Endothelial cell of umbilical vein (primary cell): ENCODE measurements around the gene GRK4. TPM values are rescaled to one million over a fixed set of nuclear protein-coding genes. Genes with fewer than 3 reads are reported as not detected.

ENCODE experiments used
- BruUV-seq: library from RNA; stranded (reverse); fragments of 400-500 nt; replicated peaks from 2 replicates; lab custom pipeline; 2021; lab: Mats Ljungman, UMichigan
- CTCF ChIA-PET: fragments of 300-600, 350-600 bp; sonication (Branson Sonifier 250); formaldehyde crosslinking; loops from one replicate; lab custom pipeline; 2021; ENCODE audit warnings: antibody characterized with exemption, inconsistent platforms; lab: Charles Lee
- POLR2A ChIA-PET: fragments of 300-600, 350-600 bp; sonication (Branson Sonifier 250); formaldehyde crosslinking; loops from one replicate; lab custom pipeline; 2021; ENCODE audit warnings: antibody characterized with exemption, inconsistent platforms; lab: Charles Lee
- DNase-seq: peaks from one replicate; pipeline ENCODE4 v3.0.0-alpha.2; 2011; ENCODE audit warnings: low read depth, low spot score
- FAIRE-seq: peaks from 2 replicates; lab custom pipeline; 2011; peaks lifted over from hg19 to GRCh38; lab: Jason Lieb, UNC
- H2AFZ ChIP-seq: 2 replicates; pipeline ENCODE4 v1.6.0; 2012; ENCODE audit warnings: low read depth, low read length, control low read depth, inconsistent platforms
- H3K27ac ChIP-seq: 2 replicates; pipeline ENCODE4 v1.5.1; 2011; ENCODE audit warnings: low read depth, mild to moderate bottlenecking, control low read depth, low read length, moderate library complexity; ENCODE audit not compliant: insufficient read depth
- H3K27me3 ChIP-seq, 2 experiments: 2 replicates each; pipeline versions ENCODE4 v1.6.0 to v1.6.1; 2011; ENCODE audit warnings: low read length in 2 of 2, mixed read lengths in 1 of 2; ENCODE audit not compliant: control insufficient read depth in 2 of 2, insufficient read depth in 2 of 2
- H3K36me3 ChIP-seq, 2 experiments: 2 replicates in 1 of 2; 3 replicates in 1 of 2; pipeline ENCODE4 v1.5.1; 2011; ENCODE audit warnings: low read length in 2 of 2, mild to moderate bottlenecking in 1 of 2, moderate library complexity in 1 of 2; ENCODE audit not compliant: control insufficient read depth in 2 of 2, insufficient read depth in 2 of 2; ENCODE audit errors: extremely low read depth in 1 of 2
- H3K4me1 ChIP-seq: 3 replicates; pipeline ENCODE4 v1.5.1; 2011; ENCODE audit warnings: mild to moderate bottlenecking, low read length; ENCODE audit not compliant: control insufficient read depth, insufficient read depth; ENCODE audit errors: extremely low read depth
- H3K4me2 ChIP-seq: 2 replicates; pipeline ENCODE4 v1.6.1; 2011; ENCODE audit warnings: low read length, control low read depth, mixed read lengths; ENCODE audit not compliant: insufficient read depth
- H3K4me3 ChIP-seq, 3 experiments: fragments of 200-600 bp in 1 of 3; sonication (generic), shearing (Covaris generic) in 1 of 3; replicated peaks in 1 of 3; 2 replicates each; pipeline ENCODE4 v1.5.1; 2011 to 2016; ENCODE audit warnings: control low read depth in 3 of 3, low read length in 3 of 3, mild to moderate bottlenecking in 2 of 3, inconsistent platforms in 1 of 3, low read depth in 1 of 3, moderate library complexity in 1 of 3; ENCODE audit not compliant: insufficient read depth in 1 of 3
- H3K79me2 ChIP-seq: 2 replicates; pipeline ENCODE4 v1.6.0; 2012; ENCODE audit warnings: low read length, inconsistent platforms; ENCODE audit not compliant: control insufficient read depth, insufficient read depth
- H3K9ac ChIP-seq: replicated peaks from 2 replicates; pipeline ENCODE3; 2011; ENCODE audit warnings: low read length, control low read depth; ENCODE audit not compliant: insufficient read depth; ENCODE audit errors: extremely low read depth
- H3K9me1 ChIP-seq: replicated peaks from 3 replicates; pipeline ENCODE4 v1.6.0; 2011; ENCODE audit warnings: mild to moderate bottlenecking, low read length; ENCODE audit not compliant: control insufficient read depth, insufficient read depth; ENCODE audit errors: extremely low read depth
- H3K9me3 ChIP-seq: replicated peaks from 2 replicates; pipeline ENCODE4 v1.5.1; 2012; ENCODE audit warnings: low read length, inconsistent platforms; ENCODE audit not compliant: control insufficient read depth, insufficient read depth
- H4K20me1 ChIP-seq: replicated peaks from 2 replicates; pipeline ENCODE3; 2011; ENCODE audit warnings: mild to moderate bottlenecking, low read length; ENCODE audit not compliant: control insufficient read depth, insufficient read depth; ENCODE audit errors: extremely low read depth
- CTCF ChIP-seq, 2 donors: IDR thresholded peaks; 1 replicate in 1 of 2; 2 replicates in 1 of 2; pipeline ENCODE4 v1.5.1; 2011; ENCODE audit warnings: low read length in 2 of 2, mild to moderate bottlenecking in 2 of 2, moderate library complexity in 2 of 2, control low read depth in 1 of 2, inconsistent platforms in 1 of 2, low read depth in 1 of 2; ENCODE audit not compliant: insufficient read depth in 1 of 2; ENCODE audit errors: extremely low read depth in 1 of 2
- EZH2 ChIP-seq: IDR thresholded peaks from 2 replicates; pipeline ENCODE4 v1.6.1; 2012; ENCODE audit warnings: borderline replicate concordance, low read depth, mild to moderate bottlenecking, moderate library complexity, low read length, inconsistent platforms; ENCODE audit not compliant: severe bottlenecking
- FOS ChIP-seq: IDR thresholded peaks from 2 replicates; pipeline ENCODE4 v1.6.1; 2011; ENCODE audit warnings: mild to moderate bottlenecking, low read length, moderate library complexity, borderline replicate concordance; ENCODE audit not compliant: insufficient read depth
- GATA2 ChIP-seq: IDR thresholded peaks from 2 replicates; pipeline ENCODE4 v1.7.0; 2011; ENCODE audit warnings: low read depth, mild to moderate bottlenecking, moderate library complexity, mixed read lengths, low read length; ENCODE audit not compliant: insufficient read length, insufficient read depth
- JUN ChIP-seq: IDR thresholded peaks from 2 replicates; pipeline ENCODE4 v1.6.1; 2011; ENCODE audit warnings: borderline replicate concordance, low read depth; ENCODE audit not compliant: insufficient read length, insufficient read depth
- MYC ChIP-seq: IDR thresholded peaks from one replicate; pipeline ENCODE4 v1.6.1; 2011; ENCODE audit warnings: mild to moderate bottlenecking, low read depth, low read length
- POLR2A ChIP-seq: IDR thresholded peaks from 2 replicates; pipeline ENCODE4 v1.6.1; 2012; ENCODE audit warnings: low read depth, mild to moderate bottlenecking, control low read depth, low read length
- POLR2AphosphoS5 ChIP-seq: IDR thresholded peaks from 2 replicates; pipeline ENCODE4 v1.6.1; 2012; ENCODE audit warnings: low read depth, mild to moderate bottlenecking, control low read depth, low read length, moderate library complexity; ENCODE audit not compliant: insufficient read depth
- dilution Hi-C: fragments of 300-500 bp; cut with MboI; formaldehyde crosslinking; loops from one replicate; pipeline ENCODE4 v1.15.0; 2019; ENCODE audit warnings: low sequenced_read_pairs; ENCODE audit not compliant: extremely low pct_ligation_motif_present
- intact Hi-C: fragments of 100-400 bp; cut with micrococcal nuclease; formaldehyde crosslinking; loops from one replicate; pipeline ENCODE4 v1.10.0; 2022
- polyA plus RNA-seq, 4 experiments: library from polyadenylated mRNA; depleted of rRNA in 3 of 4; stranded (reverse) in 3 of 4; unstranded in 1 of 4; fragments of >200 nt; gene quantifications; 2 replicates each; pipeline versions ENCODE4 v1.2.1 to v1.2.3, GENCODE V29; 2011 to 2012; ENCODE audit warnings: missing spikeins in 1 of 4
- total RNA-seq: library from RNA; stranded (reverse); gene quantifications from 2 replicates; pipeline ENCODE4 v1.2.3, GENCODE V29; 2021
- TF ChIP-seq, protein P1 (sequence below): IDR thresholded peaks from 2 replicates; pipeline ENCODE4 v1.6.1; 2011; ENCODE audit not compliant: insufficient read depth, insufficient read length

The GRK4 gene
- total and polyA plus RNA-seq, 2 donors (not counting 3 experiments of a cell fraction or from before 2014, with no cell fraction given): 3.1 to 6.3 TPM

DNA sequence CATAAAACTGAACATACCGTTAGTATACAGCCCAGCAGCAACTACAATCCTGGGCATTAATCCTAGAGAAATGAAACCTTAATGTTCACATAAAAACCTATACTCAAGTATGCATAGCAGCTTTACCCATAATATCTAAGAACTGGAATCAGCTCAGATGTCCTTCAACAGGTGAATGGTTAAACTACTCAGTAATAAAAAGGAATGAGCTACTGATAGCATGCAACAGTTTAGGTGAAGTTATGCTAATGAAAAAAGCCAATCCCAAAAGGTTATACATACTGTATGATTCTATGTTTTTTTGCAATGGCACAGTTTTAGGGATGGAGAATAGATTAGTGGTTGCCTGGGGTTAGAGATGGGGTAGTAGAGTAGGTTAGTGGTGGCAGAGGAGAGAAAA, 120.4 kb downstream of the GRK4 start:
- no peaks in the 10 kb centered on the region for H3K9me1 ChIP-seq
- H2AFZ ChIP-seq: no peak overlapping the region
- H3K36me3 ChIP-seq: peaks cover 0 to 2% of the 10 kb centered on the region in 2 experiments
- no peaks in the 10 kb centered on the region for H3K4me1 ChIP-seq
- POLR2A ChIA-PET: no interaction called here
- H3K79me2 ChIP-seq: peaks cover 43% of the 10 kb centered on the region
- intact Hi-C loops (no loop called here), dilution Hi-C loops (no loop called here)
- no TSS peak for BruUV-seq
- DNase-seq (no peak), FAIRE-seq (no peak)
- no peaks in the 10 kb centered on the region for H3K27me3 ChIP-seq
- no peak overlapping the region for H3K4me2 ChIP-seq
- no peak for TF ChIP-seq JUN
- no peak for TF ChIP-seq POLR2A
- TF ChIP-seq FOS: no peak
- no peak for TF ChIP-seq MYC
- no peak for TF ChIP-seq POLR2AphosphoS5
- TF ChIP-seq CTCF (IDR thresholded peaks at IDR 0.05; ENCODE audit: extremely low read depth in 1 of 2, insufficient read depth in 1 of 2, low read depth in 1 of 2, low read length in 2 of 2): no peak
- TF ChIP-seq GATA2: no peak
- TF ChIP-seq, protein P1, sequence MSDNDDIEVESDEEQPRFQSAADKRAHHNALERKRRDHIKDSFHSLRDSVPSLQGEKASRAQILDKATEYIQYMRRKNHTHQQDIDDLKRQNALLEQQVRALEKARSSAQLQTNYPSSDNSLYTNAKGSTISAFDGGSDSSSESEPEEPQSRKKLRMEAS: no peak
- TF ChIP-seq EZH2: no peak
- no peak overlapping the region for H3K9ac ChIP-seq
- H4K20me1 ChIP-seq: peaks cover 5% of the 10 kb centered on the region
- H3K4me3 ChIP-seq: no peak overlapping the region
- CTCF ChIA-PET: interaction anchor here (1.3 kb wide), 1 partner anchor 52 kb away, joined by 3 read pairs; no protein-coding TSS in a partner anchor
- no peaks in the 10 kb centered on the region for H3K9me3 ChIP-seq
- no peak overlapping the region for H3K27ac ChIP-seq
